IPS-18c (cell line): Measurements from ENCODE around the gene TMPRSS2.

Source experiments
- H3K4me3 ChIP-seq: 2 replicates; pipeline ENCODE4 v1.7.0; 2013; ENCODE audit warnings: low read depth, mild to moderate bottlenecking, low read length, moderate library complexity; ENCODE audit not compliant: insufficient read depth
- H3K9me3 ChIP-seq: one replicate; pipeline ENCODE4 v1.6.1; 2013; ENCODE audit warnings: mild to moderate bottlenecking, low read length, moderate library complexity; ENCODE audit not compliant: control insufficient read depth, insufficient read depth

TMPRSS2 gene

DNA sequence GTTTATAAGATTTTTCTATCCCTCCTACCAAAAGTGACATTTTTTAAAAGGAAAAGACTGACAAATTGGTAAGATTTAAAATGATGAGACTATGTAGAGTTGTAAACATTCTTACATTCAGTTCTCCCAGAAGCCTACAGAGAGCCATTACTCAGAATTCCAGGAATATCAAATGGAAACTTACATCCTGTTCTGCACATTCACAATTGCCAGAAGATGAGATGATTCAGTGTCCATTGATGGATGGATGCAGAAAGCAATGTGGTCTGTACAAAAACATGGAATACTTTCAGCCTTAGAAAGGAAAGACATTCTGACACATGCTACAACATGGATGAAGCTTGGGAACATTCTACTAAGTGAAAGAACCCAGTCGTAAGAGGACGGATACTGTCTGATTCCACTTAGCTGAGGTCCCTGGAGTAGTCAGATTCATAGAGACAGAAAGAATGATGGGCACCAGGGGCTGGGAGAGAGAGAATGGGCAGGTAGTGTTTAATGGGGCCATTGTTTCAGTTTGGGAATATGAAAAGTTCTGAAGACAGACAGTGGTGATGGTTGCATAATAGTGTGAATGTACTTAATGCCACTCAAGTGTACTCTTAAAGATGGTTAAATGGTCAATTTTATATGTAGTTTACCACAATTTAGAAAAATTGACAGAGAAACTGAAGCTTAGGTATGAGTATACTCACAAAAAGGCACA, 65.3 kb downstream of the TMPRSS2 start:
- Histone ChIP-seq H3K4me3 (no peak overlapping the region), H3K9me3 (no peaks in the 10 kb centered on the region)

GRCh38 chr21:41441546-41441945, 66.4 kb downstream of the TMPRSS2 start:
- no peaks in the 10 kb centered on the region for H3K9me3 ChIP-seq
- no peak overlapping the region for H3K4me3 ChIP-seq

- Histone ChIP-seq H3K4me3 (no peak overlapping the region), H3K9me3 (no peaks in the 10 kb centered on the region)
Observed at GRCh38 chr21:41439248-41439647, 68.7 kb downstream of the TMPRSS2 start.

DNA sequence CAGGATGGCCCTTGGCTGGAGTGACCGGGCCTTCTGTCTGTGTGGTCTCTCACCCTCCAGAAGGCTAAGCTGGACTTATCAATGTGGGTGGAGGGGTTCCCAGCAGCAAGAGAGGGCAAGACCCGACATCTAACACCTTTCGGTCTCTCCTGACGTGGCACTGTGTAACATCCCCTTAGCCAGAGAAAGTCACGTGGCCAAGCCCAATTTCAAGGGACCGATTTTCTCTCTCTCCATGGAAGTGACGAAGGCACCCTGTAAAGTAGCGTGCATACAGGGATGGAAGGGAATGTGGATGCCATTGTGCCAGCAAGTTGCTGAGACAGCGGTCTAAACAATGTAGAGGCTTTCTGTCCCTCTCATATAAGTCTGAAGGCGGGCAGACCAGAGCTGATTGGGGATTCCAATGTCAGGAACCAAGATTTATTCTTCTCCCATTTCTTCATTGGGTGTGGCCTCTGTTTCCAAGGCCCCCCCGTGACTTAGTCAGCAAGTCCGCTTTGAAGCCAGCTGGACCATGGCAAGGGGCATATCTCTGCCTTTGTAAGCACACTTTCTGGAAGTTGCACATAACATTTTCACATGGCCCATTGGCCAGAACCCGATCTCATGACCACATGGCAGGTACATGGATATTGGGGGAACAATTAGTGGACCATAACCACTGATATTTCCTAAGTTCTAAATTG, 69.4 kb downstream of the TMPRSS2 start:
- no peak overlapping the region for H3K4me3 ChIP-seq
- H3K9me3 ChIP-seq, result no peaks in the 10 kb centered on the region

GRCh38 chr21:41437729-41438128, 70.2 kb downstream of the TMPRSS2 start:
- Histone ChIP-seq H3K4me3 (no peak overlapping the region), H3K9me3 (no peaks in the 10 kb centered on the region)

DNA sequence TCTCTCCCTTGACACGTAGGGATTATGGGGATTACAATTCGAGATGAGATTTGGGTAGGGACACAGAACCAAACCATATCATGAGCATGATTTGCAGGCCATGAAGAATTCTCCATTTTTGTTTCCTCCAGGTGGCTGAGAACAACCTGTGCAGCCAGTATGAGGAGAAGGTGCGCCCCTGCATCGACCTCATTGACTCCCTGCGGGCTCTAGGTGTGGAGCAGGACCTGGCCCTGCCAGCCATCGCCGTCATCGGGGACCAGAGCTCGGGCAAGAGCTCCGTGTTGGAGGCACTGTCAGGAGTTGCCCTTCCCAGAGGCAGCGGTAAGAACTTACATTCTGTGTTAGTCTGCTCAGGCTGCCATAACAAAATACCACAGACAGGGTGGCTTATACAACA, 72.3 kb downstream of the TMPRSS2 start:
- Histone ChIP-seq H3K4me3 (no peak overlapping the region), H3K9me3 (no peaks in the 10 kb centered on the region)

- no peaks in the 10 kb centered on the region for H3K9me3 ChIP-seq
- H3K4me3 ChIP-seq, result no peak overlapping the region
Observed at GRCh38 chr21:41433566-41433965, 74.4 kb downstream of the TMPRSS2 start.

DNA sequence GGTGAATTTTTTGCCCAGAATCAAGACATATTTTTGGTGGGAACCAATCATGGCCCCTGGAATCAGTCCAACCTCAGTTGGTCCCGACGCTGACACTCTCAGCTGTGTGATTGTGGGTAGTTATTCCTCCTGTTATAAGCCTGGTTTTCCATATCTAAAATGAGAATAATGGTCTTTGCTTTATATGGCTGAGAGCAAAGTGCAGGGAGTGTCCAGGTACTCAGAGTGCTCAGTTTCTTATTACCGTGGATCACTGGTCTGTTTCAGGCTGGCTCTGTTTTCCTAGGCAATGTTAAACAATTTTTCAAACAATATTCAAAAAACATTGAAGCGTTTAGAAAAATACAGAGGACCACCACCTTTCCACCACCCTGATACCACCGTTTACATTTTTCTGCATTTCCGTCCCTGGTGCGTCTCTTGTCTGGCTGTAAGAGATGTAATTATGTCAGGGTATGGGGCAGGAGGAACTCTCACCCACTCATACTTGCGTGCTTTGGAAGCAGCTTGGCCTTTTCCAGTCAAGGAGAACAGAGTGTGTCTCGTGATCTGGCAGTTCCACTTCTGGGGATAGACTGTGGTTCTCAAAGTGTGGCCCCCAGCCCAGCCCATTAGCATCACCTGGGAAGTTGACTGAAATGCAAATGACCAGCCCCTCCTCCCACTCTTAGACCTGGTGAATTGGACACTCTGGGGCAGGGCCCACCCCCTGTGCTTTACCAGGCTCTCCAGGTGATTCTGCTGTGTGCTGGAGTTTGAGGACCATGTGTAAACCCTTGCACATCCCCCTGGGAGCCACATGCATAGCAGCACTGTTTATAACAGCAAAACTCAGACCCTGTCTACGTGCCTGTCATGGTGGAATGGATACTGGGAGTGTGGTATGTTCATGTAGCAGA, 75.1 kb downstream of the TMPRSS2 start:
- no peak overlapping the region for H3K4me3 ChIP-seq
- H3K9me3 ChIP-seq, result no peaks in the 10 kb centered on the region

- H3K4me3 ChIP-seq, result no peak overlapping the region
- no peaks in the 10 kb centered on the region for H3K9me3 ChIP-seq
Observed at GRCh38 chr21:41431788-41432548, 76.0 kb downstream of the TMPRSS2 start.

- H3K4me3 ChIP-seq, result no peak overlapping the region
- H3K9me3 ChIP-seq, result no peaks in the 10 kb centered on the region
Observed at GRCh38 chr21:41429925-41430491, 78.0 kb downstream of the TMPRSS2 start.

DNA sequence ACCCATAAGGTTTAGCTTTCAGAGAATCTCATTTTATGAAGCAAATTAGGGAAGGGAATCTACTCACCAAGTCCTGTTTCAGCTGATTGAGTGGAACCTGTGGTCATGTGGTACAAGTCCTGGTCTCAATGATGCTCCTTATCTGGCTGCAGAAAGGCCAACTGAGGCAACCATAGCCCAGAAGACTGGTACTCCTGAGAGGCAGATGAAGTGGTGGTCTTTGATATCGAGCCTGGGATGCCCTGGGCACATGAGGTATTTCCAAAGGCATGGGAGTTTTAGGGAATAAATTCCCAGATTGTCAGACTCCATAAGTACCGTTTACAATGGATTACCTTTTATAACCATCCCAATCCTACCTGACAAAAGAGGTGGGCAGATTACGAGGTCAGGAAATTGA, 78.7 kb downstream of the TMPRSS2 start:
- Histone ChIP-seq H3K9me3 (no peaks in the 10 kb centered on the region), H3K4me3 (no peak overlapping the region)

- Histone ChIP-seq H3K4me3 (no peak overlapping the region), H3K9me3 (no peaks in the 10 kb centered on the region)
Observed at GRCh38 chr21:41428847-41429246, 79.1 kb downstream of the TMPRSS2 start.

GRCh38 chr21:41428311-41428710, 79.6 kb downstream of the TMPRSS2 start:
- no peak overlapping the region for H3K4me3 ChIP-seq
- H3K9me3 ChIP-seq, result no peaks in the 10 kb centered on the region

- H3K4me3 ChIP-seq, result no peak overlapping the region
- H3K9me3 ChIP-seq, result no peaks in the 10 kb centered on the region
Observed at GRCh38 chr21:41427556-41427955, 80.4 kb downstream of the TMPRSS2 start.

DNA sequence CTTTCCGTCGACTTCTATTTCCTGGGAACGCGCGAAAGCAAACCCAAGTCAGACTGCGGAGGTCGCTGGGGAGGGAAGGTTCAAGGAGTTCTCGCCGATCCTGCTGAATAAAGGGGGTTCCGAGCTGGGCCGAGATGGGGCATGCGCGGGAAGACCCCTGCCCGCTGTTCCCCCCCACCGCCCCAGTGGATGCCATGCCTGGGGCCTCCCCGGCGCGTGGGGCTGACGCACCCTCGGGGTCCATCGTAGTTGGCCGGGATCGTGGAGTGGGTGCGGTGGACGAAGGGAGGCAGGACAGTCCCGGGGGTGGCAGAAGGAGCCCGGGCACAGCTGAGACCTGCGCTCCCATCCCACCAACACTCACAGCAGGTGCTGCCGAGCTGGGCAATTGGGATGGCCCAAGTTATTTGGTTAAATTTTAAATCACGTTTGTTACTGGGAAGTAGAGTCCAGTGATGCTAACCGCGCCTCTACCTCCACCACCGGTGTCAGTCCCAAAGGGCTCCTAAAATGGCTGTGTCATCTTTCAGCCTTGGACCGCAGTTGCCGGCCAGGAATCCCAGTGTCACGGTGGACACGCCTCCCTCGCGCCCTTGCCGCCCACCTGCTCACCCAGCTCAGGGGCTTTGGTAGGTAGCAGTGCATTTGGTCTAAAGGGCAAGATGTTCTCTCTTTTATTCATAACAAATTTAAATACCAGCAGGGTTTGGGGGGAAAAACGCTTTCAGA, 81.1 kb downstream of the TMPRSS2 start:
- H3K4me3 ChIP-seq, result peak overlapping the region; percentile 53
- no peaks in the 10 kb centered on the region for H3K9me3 ChIP-seq

- H3K9me3 ChIP-seq, result no peaks in the 10 kb centered on the region
- H3K4me3 ChIP-seq, result peak within 1 kb of the TSS; percentile 53
Observed at GRCh38 chr21:41425954-41426675, 81.8 kb downstream of the TMPRSS2 start, which contains the start of gene MX1. Gene MX1, plus strand, starts transcription at chr21:41426239. Its CDS starts 5,832 bp downstream, at chr21:41432071.
